IMR-90 (cell line): ENCODE measurements around the gene PLTP. TPM values are rescaled to one million over a fixed set of nuclear protein-coding genes. Genes with fewer than 3 reads are reported as not detected.

Experiments used
- ATAC-seq: fragments of 200-7000 bp; cut with Tn5 transposase; 2 replicates; pipeline ENCODE4 v1.9.1; 2020; ENCODE audit warnings: low read depth, mild to moderate bottlenecking, moderate library complexity
- BruUV-seq: library from RNA; stranded (reverse); fragments of 400-500 nt; replicated peaks from 2 replicates; lab custom pipeline; 2021; lab: Mats Ljungman, UMichigan
- CTCF ChIA-PET: fragments of 300-600 bp; formaldehyde crosslinking; extraction: SDS; loops from one replicate; lab custom pipeline; 2021; ENCODE audit warnings: antibody characterized with exemption; lab: Yijun Ruan, JAX
- POLR2A ChIA-PET: fragments of 300-600 bp; sonication (Branson Sonifier 250); formaldehyde crosslinking; loops from one replicate; lab custom pipeline; 2022; ENCODE audit warnings: antibody characterized with exemption; ENCODE audit not compliant: unreplicated experiment; lab: Charles Lee
- DNase-seq: peaks from one replicate; pipeline ENCODE4 v3.0.0; 2013
- H2AFZ ChIP-seq: replicated peaks from 2 replicates; pipeline ENCODE3; 2013; ENCODE audit warnings: low read length, mild to moderate bottlenecking; ENCODE audit not compliant: poor library complexity
- H2AK5ac ChIP-seq: 2 replicates; pipeline ENCODE4 v1.6.1; 2013; ENCODE audit warnings: low read depth, low read length, inconsistent platforms
- H2AK9ac ChIP-seq: replicated peaks from 2 replicates; pipeline ENCODE3; 2013; ENCODE audit warnings: mild to moderate bottlenecking, low read depth, low read length, moderate library complexity; ENCODE audit not compliant: poor library complexity
- H2BK120ac ChIP-seq: 2 replicates; pipeline ENCODE4 v1.6.1; 2013; ENCODE audit warnings: low read depth, low read length, inconsistent platforms
- H2BK15ac ChIP-seq: 3 replicates; pipeline ENCODE4 v1.6.1; 2013; ENCODE audit warnings: low read depth, low read length, inconsistent platforms
- H2BK20ac ChIP-seq: 2 replicates; pipeline ENCODE4 v1.6.1; 2013; ENCODE audit warnings: low read depth, mild to moderate bottlenecking, inconsistent platforms, low read length, moderate library complexity
- H2BK5ac ChIP-seq: 2 replicates; pipeline ENCODE4 v1.6.1; 2013; ENCODE audit warnings: mild to moderate bottlenecking, low read depth, low read length, inconsistent platforms; ENCODE audit not compliant: poor library complexity, severe bottlenecking
- H3K14ac ChIP-seq: replicated peaks from 2 replicates; pipeline ENCODE4 v1.6.1; 2013; ENCODE audit warnings: low read depth, low read length, inconsistent platforms
- H3K18ac ChIP-seq: 2 replicates; pipeline ENCODE4 v1.6.1; 2013; ENCODE audit warnings: low read depth, low read length, control low read depth
- H3K23ac ChIP-seq: 2 replicates; pipeline ENCODE4 v1.6.1; 2013; ENCODE audit warnings: low read depth, low read length, inconsistent platforms
- H3K27ac ChIP-seq: 2 replicates; pipeline ENCODE4 v1.5.1; 2013; ENCODE audit warnings: mild to moderate bottlenecking, control low read depth, low read length; ENCODE audit not compliant: insufficient read depth
- H3K27me3 ChIP-seq: 2 replicates; pipeline ENCODE4 v1.6.1; 2013; ENCODE audit warnings: low read length; ENCODE audit not compliant: control insufficient read depth, insufficient read depth
- H3K36me3 ChIP-seq: 2 replicates; pipeline ENCODE4 v1.6.1; 2013; ENCODE audit warnings: low read length, mixed read lengths; ENCODE audit not compliant: control insufficient read depth, insufficient read depth
- H3K4ac ChIP-seq: 2 replicates; pipeline ENCODE4 v1.6.1; 2013; ENCODE audit warnings: low read depth, low read length, inconsistent platforms
- H3K4me1 ChIP-seq: 2 replicates; pipeline ENCODE4 v1.6.1; 2013; ENCODE audit warnings: low read length, mixed read lengths; ENCODE audit not compliant: control insufficient read depth, insufficient read depth
- H3K4me2 ChIP-seq: 2 replicates; pipeline ENCODE4 v1.6.1; 2013; ENCODE audit warnings: low read depth, mild to moderate bottlenecking, control low read depth, low read length, moderate library complexity
- H3K4me3 ChIP-seq: 2 replicates; pipeline ENCODE4 v1.5.1; 2013; ENCODE audit warnings: low read depth, mild to moderate bottlenecking, control low read depth, low read length, moderate library complexity; ENCODE audit not compliant: insufficient read depth
- H3K56ac ChIP-seq: 2 replicates; pipeline ENCODE4 v1.6.1; 2013; ENCODE audit warnings: low read length, inconsistent platforms; ENCODE audit not compliant: insufficient read depth; ENCODE audit errors: extremely low read depth
- H3K79me1 ChIP-seq, 2 experiments: 2 replicates each; pipeline ENCODE4 v1.6.1; 2013; ENCODE audit warnings: low read length in 2 of 2, inconsistent platforms in 1 of 2, low read depth in 1 of 2
- H3K9ac ChIP-seq: 2 replicates; pipeline ENCODE4 v1.6.1; 2013; ENCODE audit warnings: low read depth, low read length, control low read depth
- H3K9me1 ChIP-seq: 2 replicates; pipeline ENCODE4 v1.6.1; 2013; ENCODE audit warnings: low read length, inconsistent platforms; ENCODE audit not compliant: insufficient read depth
- H3K9me3 ChIP-seq: 2 replicates; pipeline ENCODE4 v1.6.1; 2013; ENCODE audit warnings: low read length; ENCODE audit not compliant: control insufficient read depth, insufficient read depth
- H4K20me1 ChIP-seq: 2 replicates; pipeline ENCODE4 v1.6.1; 2013; ENCODE audit warnings: low read length, inconsistent platforms; ENCODE audit not compliant: insufficient read depth
- H4K5ac ChIP-seq: 2 replicates; pipeline ENCODE4 v1.6.1; 2013; ENCODE audit warnings: mild to moderate bottlenecking, low read depth, low read length, control low read depth
- H4K8ac ChIP-seq, 2 experiments: 2 replicates each; pipeline ENCODE4 v1.6.1; 2013; ENCODE audit warnings: low read depth in 2 of 2, low read length in 2 of 2, control low read depth in 1 of 2, inconsistent platforms in 1 of 2
- H4K91ac ChIP-seq: 2 replicates; pipeline ENCODE4 v1.6.1; 2013; ENCODE audit warnings: low read depth, low read length, inconsistent platforms; ENCODE audit not compliant: insufficient read depth
- CEBPB ChIP-seq: IDR thresholded peaks from 2 replicates; pipeline ENCODE4 v1.6.1; 2012; ENCODE audit warnings: low read depth, low read length, improper control_type of control experiment
- WGBS, 2 experiments: methylation state at CpG; one replicate each; pipeline versions ENCODE4 v1.1.5 to v1.1.7; 2013; ENCODE audit warnings: missing lambda C conversion rate in 2 of 2; ENCODE audit not compliant: insufficient read length in 1 of 2; ENCODE audit errors: extremely low coverage in 2 of 2; 5-methylcytosine and 5-hydroxymethylcytosine counted together
- dilution Hi-C: fragments of 300-500 bp; cut with HindIII; formaldehyde crosslinking; loops from one replicate; pipeline ENCODE4 v1.14.3; 2018; ENCODE audit warnings: low sequenced_read_pairs; ENCODE audit not compliant: unreplicated experiment
- in situ Hi-C: fragments of 300-500 bp; cut with MboI; formaldehyde crosslinking; loops from 3 replicates; pipeline ENCODE4 v1.14.3; 2019; ENCODE audit warnings: low sequenced_read_pairs, inconsistent platforms, mixed read lengths
- intact Hi-C: fragments of 100-400 bp; cut with micrococcal nuclease; formaldehyde crosslinking; loops from 2 replicates; pipeline ENCODE4 v1.10.0; 2022
- polyA plus RNA-seq, 3 experiments: library from polyadenylated mRNA; depleted of rRNA; stranded (reverse); fragments of >200 nt; gene quantifications; 2 replicates each; pipeline ENCODE4 v1.2.3, GENCODE V29; 2012; ENCODE audit warnings: low replicate concordance in 1 of 3
- total RNA-seq: library from RNA; depleted of rRNA; stranded (reverse); fragments of >200 nt; gene quantifications from 2 replicates; pipeline ENCODE4 v1.2.3, GENCODE V29; 2012

Gene PLTP
- total and polyA plus RNA-seq, 2 of the 4 experiments (the other 2 are of a cell fraction): 5.4 to 55.8 TPM

DNA sequence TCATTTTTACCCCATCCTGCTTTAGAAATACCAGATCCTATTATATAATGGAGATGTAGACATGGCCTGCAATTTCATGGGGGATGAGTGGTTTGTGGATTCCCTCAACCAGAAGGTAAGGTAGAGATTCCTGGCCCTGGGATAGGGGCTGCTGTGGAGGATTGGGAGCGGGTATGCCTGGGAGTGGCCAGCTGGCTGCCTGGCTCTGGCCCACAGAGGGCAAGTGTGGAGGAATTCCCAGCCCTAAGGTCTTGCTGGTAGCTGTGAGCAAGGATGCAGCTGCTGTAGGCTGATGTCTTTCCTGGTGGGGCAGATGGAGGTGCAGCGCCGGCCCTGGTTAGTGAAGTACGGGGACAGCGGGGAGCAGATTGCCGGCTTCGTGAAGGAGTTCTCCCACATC lies 14.3 kb downstream of the PLTP start:
- H2AFZ ChIP-seq: no peak overlapping the region
- no peak for TF ChIP-seq CEBPB
- no peak overlapping the region for H3K4me2 ChIP-seq
- no peak overlapping the region for H2AK9ac ChIP-seq
- no peak overlapping the region for H2BK120ac ChIP-seq
- no peak overlapping the region for H3K27ac ChIP-seq
- 0 out of 2 replicates have a peak, but pooled peaks cover 3% of the 10 kb centered on the region for H4K20me1 ChIP-seq
- H3K9me3 ChIP-seq: no peaks in the 10 kb centered on the region
- no peaks in the 10 kb centered on the region; the same call in 1 of the 2 replicates for H3K4me1 ChIP-seq
- H3K9me1 ChIP-seq: no peaks in the 10 kb centered on the region
- no TSS peak for BruUV-seq
- H3K9ac ChIP-seq: no peak overlapping the region
- DNase-seq: no peak
- H3K14ac ChIP-seq: no peak overlapping the region
- H3K56ac ChIP-seq: no peak overlapping the region
- in situ Hi-C loops: no loop called here
- no peak overlapping the region for H2BK15ac ChIP-seq
- intact Hi-C loops: no loop called here
- H3K18ac ChIP-seq: no peak overlapping the region
- dilution Hi-C loops: no loop called here
- no peak overlapping the region for H4K91ac ChIP-seq
- peaks cover 64% of the 10 kb centered on the region for H3K36me3 ChIP-seq
- no peak overlapping the region for H4K5ac ChIP-seq
- H4K8ac ChIP-seq: no peak overlapping the region
- no peak for ATAC-seq
- no peaks in the 10 kb centered on the region for H3K27me3 ChIP-seq
- H2BK5ac ChIP-seq: no peak overlapping the region
- ChIA-PET CTCF (no interaction called here), POLR2A (no interaction called here)
- no peak overlapping the region for H3K4ac ChIP-seq
- H2AK5ac ChIP-seq: no peak overlapping the region
- peaks cover 8 to 22% of the 10 kb centered on the region in 2 experiments for H3K79me1 ChIP-seq
- no peak overlapping the region for H2BK20ac ChIP-seq
- no peak overlapping the region for H3K4me3 ChIP-seq
- WGBS, 2 experiments: 98% methylated on average over 7 of the region's 7 CpGs; no CpG with 5 or more reads in 1 of the 2 experiments
- H3K23ac ChIP-seq: no peak overlapping the region
